Central memory CD4-positive, alpha-beta T cell (primary cell): ENCODE measurements around the gene COP1.

Experiments used
- DNase-seq: peaks from one replicate; pipeline ENCODE4 v3.0.0; 2022

Gene COP1

DNA sequence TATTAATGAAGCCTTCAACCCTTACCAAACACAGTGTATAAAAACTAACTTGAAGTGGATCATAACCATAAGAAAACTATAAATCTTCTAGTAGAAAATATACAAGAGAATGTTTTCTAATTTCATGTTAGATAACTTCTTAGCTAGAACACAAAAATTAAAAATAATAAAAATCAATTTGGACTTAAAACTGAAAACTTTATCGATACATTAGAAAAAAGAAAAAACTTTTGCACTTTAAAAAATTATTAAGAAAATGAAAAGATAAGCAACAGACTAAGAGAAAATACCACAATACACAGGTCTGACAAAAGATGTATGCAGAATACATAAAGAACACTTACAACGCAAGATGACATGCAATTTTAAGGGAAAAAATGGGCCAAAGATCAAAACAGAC is 8.7 kb downstream of the COP1 start:
- no peak for DNase-seq

DNA sequence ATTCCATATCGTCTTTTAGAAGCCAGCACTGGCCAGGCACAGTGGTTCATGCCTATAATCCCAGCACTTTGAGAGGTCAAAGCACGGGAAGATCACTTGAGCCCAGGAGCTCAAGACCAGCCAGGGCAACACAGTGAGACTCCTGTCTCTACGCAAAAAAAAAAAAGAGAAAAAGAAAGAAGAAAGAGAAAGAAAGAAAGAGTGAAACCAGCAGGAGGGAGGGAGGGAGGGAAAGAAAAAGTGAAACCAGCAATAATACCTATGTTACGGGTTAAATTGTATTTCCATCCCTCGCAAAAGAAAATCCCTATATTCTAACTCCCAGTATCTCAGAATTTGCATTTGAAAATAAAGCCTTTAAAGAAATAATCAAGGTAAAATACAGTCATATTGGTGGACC is 10.4 kb downstream of the COP1 start:
- no peak for DNase-seq

DNA sequence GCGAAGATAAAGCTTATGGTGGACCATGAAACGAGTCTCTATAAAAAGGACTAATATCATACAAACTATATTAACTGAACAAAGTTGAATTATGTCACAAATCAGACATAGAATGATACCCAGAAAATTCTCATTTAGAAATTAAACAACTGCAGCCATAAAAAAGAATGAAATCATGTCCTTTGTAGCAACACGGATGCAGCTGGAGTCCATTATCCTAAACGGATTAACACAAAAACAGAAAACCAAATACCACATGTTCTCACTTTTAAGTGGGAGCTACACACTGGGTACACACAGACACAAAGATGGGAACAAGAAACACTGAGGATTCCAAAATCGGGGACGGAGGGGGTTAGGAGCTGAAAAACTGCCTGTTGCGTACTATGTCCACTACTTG is 11.5 kb downstream of the COP1 start:
- no peak for DNase-seq

DNA sequence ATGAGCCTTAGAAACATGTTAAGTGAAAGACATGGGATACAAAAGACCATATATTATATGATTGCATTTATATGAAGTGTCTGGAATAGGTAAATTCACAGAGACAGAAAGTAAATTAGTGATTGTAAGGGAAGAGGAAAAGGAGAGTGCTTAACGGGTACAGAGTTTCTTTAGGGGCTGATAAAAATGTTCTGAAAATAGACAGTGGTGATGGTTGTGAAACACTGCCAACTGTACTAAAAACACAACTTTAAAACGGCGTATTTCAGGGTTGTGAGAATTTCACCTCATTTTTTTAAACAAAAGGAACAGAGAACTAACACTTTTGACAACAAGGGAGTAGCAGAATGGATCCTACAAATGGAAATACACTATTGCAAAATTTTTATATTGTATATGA is 13.4 kb downstream of the COP1 start:
- no peak for DNase-seq

DNA sequence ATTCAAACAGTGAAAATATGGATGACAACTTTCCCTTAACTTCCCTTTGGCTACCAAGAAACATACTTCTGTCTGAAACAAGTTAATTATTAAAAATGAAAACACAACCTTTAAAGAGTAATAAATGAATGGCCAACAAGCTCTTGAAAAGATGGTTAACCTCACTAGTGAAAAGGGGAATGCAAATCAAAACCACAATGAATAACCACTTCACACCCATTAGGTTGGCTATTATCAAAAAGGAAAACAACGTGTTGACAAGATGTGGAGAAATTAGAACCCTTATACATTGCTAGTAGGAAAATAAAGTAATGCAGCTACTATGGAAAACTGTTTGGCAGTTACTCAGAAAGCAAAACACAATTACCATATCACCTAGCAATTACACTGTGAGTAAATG is 14.1 kb downstream of the COP1 start:
- no peak for DNase-seq

DNA sequence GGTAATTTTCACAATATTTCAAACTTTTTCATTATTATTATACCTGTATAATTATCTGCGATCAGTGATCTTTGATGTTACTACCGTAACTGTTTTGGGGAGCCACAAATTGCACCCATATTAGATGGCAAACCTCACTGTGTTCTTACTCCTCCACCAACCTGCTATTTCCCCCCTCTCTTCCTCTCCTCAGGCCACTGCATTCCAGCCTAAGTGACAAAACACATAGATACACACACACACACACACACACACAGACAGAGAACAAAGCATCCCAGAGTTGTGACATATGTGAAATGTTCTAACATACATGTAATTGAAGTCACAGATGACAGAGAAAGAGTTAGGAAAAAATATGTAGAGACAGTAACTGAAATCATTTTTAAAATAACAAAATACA is 18.5 kb downstream of the COP1 start:
- no peak for DNase-seq

DNA sequence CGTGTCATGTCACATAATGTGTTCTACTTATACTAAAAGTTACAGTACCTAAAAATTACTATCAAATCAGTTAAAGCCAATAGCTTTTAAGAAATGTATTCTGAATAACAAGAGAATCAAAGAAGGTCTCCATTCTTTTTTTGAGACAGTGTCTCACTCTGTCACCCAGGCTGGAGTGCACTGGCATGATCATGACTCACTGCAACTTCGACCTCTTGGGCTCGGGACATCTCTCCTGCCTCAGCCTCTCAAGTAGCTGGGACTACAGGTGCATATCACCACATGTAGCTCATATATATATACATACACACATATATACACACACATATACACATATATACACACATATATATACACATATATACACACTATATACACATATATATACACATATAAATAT is 20.1 kb downstream of the COP1 start:
- no peak for DNase-seq

DNA sequence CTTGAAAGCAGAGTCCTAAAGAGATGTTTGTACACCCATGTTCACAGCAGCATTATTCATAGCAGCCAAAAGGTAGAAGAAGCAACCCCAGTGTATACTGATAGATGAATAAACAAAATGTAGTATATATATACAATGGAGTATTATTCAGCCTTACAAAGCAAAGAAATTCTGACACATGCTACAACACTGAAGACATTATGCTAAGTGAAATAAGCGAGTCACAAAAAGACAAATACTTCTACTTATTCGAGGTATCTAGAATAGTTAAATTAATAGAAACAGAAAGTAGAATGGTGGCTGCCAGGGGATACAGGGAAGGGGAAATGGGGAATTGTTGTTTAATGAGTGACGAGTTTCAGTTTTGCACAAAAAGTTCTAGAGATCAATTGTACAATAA is 23.5 kb downstream of the COP1 start:
- no peak for DNase-seq

DNA sequence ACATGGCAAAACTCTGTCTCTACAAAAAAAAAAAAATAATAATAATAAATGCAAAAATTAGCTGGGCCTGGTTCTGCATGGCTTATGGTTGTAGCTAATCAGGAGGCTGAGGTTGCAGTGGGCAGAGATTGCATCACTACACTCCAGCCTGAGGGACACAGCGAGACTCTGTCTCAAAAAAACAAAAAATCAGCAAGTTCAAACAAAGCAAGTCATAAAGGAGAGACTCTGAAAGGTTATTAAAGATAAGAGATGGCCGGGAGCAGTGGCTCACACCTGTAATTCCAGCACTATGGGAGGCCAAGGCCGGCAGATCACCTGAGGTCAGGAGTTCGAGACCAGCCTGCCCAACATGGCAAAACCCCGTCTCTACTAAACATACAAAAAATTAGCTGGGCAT is 28.8 kb downstream of the COP1 start:
- no peak for DNase-seq

DNA sequence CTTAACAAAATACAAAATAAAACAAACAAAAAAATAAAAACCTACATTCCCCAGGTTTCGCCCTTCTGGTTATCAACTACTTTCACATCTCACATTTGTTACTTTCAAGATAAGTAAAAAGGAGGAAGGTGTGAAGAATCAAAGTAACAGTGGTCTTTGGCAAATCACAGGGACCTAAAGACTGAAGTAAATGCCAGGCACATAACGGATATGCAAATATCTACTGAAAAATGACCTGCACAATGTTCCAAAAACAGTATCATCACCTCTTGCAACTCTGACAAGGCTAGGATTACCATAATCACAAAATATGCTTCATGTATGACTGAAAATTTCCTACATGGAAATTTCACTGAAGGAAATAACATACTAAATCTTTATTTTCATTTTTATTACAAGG is 29.3 kb downstream of the COP1 start:
- no peak for DNase-seq

DNA sequence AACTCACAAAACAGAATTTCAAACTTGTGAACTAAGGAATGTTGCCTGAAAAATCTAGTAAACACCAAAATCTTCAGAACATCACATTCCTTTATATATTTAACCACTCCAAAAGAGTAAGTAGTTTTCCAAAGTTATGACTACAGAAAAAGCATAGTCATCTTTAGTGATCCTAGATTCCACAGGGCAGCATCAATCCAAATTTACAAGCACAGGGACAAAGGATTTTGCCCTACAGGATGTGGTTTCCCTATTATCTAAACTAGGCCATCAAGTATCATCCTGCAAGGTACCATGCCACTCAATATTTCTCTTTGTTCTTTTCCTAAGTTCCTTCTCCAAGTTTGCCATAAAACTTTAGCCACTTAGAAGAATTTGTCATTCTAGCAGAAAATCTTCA is 33.0 kb downstream of the COP1 start:
- DNase-seq = no peak

DNA sequence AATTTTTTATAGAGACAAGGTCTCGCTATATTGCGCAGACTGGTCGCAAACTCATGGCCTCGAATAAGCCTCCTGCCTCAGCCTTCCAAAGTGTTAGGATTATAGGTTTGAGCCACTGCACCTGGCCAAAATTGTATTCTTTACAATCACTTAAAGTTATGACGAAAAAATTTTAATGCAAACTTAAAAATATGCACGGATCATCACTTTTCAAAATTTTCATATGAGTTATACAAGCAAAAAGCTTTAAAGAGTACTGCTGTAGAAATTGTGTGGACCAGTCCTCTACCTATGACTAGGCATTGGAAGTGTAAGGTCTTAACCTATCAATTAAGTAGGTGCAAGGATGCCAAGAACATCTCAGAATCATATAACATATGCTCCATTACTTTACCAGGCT is 34.9 kb downstream of the COP1 start:
- DNase-seq = no peak

DNA sequence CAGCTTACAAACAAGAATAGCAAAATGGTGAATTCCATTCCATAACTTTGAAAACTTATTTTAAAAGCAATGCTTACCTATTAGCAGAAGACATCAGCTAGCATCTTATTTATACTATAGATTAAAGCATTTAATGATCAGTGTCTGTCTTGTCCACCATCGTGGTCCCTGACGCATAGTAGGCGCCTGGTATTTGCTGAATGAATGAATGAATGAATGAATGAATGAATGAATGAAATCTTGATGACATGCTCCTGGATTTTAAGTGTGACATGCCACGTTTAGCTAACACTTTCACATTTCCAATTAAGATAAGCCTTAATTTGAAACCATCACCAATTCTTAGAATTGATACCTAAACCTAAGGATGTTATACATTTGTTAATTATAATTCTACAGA is 39.9 kb downstream of the COP1 start:
- no peak for DNase-seq

DNA sequence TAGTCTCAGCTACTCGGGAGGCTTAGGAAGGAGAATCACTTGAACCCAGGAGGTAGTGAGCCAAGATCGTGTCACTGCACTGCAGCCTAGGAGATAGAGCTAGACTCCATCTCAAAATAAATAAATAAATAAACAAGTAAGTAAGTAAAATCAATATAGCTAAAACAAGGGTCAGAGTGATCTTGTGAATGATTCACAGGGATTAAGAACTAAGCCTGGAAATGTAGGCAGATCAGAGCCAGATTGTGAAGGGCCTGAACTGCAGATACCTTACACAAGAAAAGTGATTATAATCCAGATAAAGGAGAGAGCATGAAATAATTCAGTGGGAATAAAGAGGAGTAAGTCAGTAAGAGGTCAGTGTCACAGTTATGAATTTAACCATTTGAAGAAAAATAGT is 41.5 kb downstream of the COP1 start:
- no peak for DNase-seq

DNA sequence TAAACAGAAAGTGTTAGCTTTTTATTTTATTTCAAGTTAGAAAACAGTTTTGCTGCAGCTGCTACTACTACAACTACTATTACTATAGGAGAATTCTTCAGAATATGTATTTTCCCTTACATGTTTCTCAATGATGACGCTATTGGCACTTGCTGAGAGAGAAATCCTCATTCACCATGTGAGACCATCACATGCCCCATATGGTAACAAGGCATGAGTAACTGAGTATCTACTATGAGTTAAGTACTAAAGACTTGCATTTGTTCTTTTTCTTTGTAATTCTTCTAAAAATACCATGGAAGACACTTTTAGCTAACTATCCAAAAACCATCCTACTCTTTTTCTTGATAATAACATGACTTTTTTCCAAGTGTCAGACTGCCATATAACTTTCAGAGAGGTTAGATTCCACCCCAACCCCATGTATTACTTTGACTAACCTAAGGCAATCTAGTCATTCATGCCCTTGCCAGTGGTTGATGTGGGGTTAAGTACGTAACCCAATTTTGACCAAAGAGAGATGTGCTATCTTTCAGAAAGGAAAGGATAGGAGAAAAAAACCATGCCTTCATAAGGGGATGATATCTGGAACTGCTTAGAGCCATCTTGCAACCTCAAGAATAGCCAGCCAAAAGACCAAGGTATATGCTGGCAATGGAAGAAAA is 42.9 kb downstream of the COP1 start:
- DNase-seq = no peak

DNA sequence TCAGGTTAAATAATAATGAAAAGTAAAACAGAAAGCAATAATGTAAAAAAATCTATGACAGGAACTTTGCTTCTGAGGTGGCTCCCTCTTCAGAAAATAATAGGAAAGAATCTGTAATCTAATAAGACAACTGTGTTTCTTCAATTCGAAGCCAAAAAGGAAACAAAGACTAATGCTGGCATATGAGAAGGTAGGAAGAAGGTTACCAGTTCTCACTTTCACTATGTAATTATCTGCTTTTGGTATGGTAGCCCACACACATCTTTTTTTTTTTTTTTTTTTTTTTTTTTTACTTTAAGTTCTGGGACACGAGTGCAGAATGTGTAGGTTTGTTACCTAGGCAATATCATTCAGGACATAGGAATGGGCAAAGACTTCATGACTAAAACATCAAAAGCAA is 47.1 kb downstream of the COP1 start:
- DNase-seq = no peak

DNA sequence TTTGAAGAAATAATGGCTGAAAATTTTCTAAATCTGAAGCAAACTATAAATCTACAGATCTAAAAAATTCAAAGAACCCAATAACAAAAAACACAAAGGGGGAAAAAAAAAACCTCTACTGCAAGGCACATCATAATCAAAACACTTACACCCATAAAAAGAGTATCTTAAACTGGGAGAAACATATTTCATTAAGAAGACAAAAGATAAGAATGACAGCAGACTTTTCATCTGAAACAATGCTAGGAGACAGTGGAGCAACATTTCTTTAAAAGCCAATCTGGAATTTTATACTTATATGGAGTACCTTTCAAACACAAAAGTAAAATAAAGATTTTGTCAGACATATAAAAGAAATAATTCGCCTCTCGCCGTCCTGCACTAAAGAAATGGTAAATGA is 49.1 kb downstream of the COP1 start:
- DNase-seq = no peak

DNA sequence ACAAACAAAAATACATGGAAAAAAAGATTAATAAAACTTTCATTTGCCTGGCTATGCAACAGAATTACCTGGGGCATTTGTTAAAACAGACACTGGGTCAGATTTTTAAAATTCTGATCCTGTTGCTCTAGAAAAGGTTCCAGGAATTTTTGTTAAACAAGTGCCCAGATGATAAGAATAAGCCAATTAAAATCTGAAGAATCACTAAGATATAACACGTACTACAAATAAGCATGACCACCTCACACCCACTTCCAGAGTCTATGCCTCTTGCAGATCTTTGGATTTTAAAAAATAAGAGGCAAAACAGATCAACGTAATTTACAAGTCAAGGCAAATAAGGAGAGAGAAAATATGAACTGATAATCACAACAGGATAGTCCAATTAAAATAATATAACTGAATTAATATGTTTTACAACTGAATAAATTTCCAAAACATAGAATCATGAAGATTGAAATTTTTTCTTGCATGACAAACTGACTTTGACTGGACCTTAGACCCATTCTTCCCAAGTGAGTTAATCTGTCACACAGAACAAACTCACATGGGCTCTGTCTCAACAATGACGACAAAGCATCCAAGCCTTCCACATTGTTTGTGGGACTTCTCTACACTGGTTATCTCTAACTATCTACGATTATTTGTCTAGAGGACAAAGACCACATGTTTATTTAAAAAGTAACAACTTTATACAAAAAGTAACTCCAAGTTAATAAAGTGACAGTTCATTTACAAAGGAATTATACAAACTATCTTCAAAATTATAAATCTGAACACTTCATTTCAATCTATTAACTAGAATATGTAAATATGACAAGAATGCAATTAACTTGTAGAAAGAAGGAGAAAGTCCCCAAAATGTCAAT is 56.9 kb downstream of the COP1 start:
- no peak for DNase-seq

DNA sequence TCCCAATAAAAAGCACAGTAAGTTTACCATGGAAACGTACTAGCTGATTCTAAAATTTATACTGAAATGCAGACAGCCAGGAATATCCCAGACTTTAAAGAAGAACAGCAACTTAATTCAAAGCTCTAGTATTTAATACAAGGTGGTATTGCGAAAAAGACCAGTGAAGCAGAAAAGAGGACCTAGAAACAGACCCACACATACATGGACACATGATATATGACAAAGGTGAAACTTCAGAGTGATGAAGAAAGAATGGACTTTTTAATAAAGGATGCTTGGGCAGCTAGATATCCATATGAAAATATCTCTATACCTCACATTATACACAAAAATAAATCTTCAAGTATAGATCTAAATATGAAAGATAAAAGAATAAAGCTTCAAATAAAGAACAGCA is 62.6 kb downstream of the COP1 start:
- DNase-seq = no peak

DNA sequence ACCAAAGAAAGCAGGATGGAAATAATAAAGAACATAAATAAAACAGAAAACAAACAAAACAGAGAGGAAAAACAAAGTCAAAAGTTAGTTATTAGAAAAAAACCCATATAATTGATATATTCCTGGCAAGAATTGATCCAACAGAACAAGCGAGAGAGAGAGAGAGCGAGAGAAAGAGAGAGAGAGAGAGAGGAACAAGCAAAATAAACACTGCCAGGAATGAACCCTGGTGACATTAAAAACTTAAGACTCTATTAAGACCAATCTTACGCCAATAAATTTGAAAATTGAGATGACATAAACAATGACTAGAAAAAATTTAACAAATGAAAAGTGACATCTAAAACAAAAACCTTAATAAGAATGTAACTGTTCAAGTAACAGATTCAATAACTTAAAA is 64.1 kb downstream of the COP1 start:
- DNase-seq = no peak

DNA sequence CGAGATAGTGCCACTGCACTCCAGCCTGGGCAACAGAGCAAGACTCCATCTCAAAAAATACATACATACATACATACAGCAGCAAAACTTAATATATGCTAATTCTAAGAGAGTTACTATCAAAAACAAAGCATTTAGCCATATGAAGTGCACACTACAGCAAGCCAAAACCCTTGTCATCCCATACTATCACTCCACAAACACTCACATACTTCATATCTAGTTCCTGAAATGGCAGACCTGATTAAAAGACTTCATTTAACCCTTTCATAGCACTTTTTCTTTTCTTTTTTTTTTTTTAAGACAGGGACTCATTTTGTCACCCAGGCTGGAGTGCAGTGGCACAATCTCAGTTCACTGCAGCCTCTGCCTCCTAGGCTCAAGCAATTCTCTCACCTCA is 65.6 kb downstream of the COP1 start:
- DNase-seq = no peak

DNA sequence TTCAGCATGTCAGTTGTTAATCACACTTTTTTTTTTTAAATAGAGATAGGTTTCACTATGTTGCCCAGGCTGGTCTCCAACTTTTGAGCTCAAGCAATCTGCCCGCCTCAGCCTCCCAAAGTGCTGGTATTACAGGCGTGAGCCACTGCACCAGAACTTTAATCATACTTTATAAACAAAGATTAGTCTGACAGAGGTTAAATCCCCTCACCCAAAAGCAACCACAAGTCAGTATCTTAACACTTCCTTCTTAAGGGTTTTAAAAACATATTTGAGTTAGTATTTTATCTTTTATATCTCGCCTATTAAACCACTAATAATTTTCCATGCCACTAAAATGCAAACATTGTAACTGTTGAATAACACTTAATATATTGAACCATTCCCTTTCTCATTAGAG is 70.2 kb downstream of the COP1 start:
- no peak for DNase-seq

DNA sequence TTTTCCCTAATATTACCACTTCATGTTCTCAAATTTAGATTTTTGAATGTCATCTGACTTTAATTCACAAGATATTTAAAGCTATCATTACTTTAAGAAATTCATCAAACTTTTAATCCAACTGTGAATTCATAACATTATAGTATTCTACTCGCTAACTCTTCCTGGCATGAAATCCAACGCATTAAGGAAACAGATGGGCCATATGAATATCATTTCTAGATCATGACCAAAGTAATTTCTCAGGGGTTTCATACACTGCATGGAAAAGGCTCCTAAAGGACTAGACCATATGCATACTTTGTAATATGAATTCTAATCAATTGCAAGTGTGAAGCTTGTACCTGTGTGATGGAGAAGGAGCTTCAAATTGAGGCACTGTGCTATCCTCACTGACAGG is 72.4 kb downstream of the COP1 start:
- no peak for DNase-seq

DNA sequence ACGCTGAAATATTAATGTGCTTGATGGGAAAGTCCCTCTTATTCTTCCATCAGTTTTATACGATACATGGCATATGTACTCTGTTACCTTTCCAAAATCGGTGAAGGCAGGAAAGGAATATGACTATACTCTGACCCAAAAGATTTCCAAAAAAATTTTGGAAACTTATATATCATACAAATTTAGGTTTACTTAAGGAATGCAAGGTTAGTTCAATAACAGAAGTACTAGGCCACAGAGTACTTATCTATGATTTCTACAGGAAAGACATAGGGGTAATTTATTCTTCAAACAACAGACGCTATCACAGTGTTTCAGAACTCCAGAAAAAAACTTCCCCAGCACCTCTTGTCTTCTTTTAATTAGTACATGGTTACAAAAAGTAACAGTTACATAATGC is 84.8 kb downstream of the COP1 start:
- no peak for DNase-seq

DNA sequence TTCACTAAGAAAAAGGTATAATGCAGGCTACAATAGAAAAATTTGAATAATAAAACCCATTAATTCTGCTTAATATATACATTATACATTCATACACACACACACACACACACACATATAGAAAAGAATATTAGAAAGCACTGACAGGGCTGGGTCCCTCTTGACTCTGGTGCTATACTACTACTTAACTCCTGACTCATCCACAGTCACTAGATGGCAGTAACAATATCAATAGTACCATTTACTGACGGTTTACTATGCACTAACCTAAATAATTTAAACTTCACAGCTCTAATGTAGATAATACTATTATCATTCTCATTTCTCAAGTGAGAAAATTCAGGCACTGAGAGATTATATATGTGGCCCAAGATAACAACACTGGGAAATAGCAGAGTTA is 87.5 kb downstream of the COP1 start:
- DNase-seq = no peak
